Activated gamma-delta T cell treated with anti-CD3 and anti-CD28 coated beads, Interleukin-2, amount 50 U/mL, for 16 hours (primary cell): ENCODE results near the gene ATG14.
"Not testable (repeated sequence)": the region's sequence is repeated elsewhere in the genome, so short reads cannot be mapped to it uniquely, and the experiment has no call there.

Experiments used
- DNase-seq: peaks from one replicate; pipeline ENCODE4 v3.0.0-alpha.2; 2020; ENCODE audit warnings: low read depth

ATG14 gene

GRCh38 chr14:55350461-55350860 lies 61.2 kb downstream of the ATG14 start:
- no peak for DNase-seq

GRCh38 chr14:55349565-55349964 lies 62.1 kb downstream of the ATG14 start:
- DNase-seq, result no peak

GRCh38 chr14:55348766-55349453 lies 62.7 kb downstream of the ATG14 start:
- DNase-seq, result no peak

GRCh38 chr14:55347748-55348147 lies 63.9 kb downstream of the ATG14 start:
- DNase-seq, result no peak

GRCh38 chr14:55347040-55347439 lies 64.6 kb downstream of the ATG14 start:
- DNase-seq, result no peak

- not testable (repeated sequence) for DNase-seq
Measured at GRCh38 chr14:55344582-55345163, 67.0 kb downstream of the ATG14 start.

- DNase-seq, result no peak
Measured at GRCh38 chr14:55341781-55342180, 69.8 kb downstream of the ATG14 start.

- DNase-seq, result no peak
Measured at GRCh38 chr14:55340482-55340881, 71.1 kb downstream of the ATG14 start.

- DNase-seq, result peak; percentile 19
Measured at GRCh38 chr14:55339770-55340169, 71.9 kb downstream of the ATG14 start.

GRCh38 chr14:55336691-55337090 lies 74.9 kb downstream of the ATG14 start:
- no peak for DNase-seq

- no peak for DNase-seq
Measured at GRCh38 chr14:55336162-55336561, 75.5 kb downstream of the ATG14 start.

GRCh38 chr14:55333711-55334485 lies 77.7 kb downstream of the ATG14 start:
- DNase-seq, result no peak

GRCh38 chr14:55332654-55333570 lies 78.7 kb downstream of the ATG14 start:
- no peak for DNase-seq

GRCh38 chr14:55329999-55330710 lies 81.5 kb downstream of the ATG14 start:
- no peak for DNase-seq

- DNase-seq, result no peak
Measured at GRCh38 chr14:55328317-55328716, 83.3 kb downstream of the ATG14 start.

- no peak for DNase-seq
Measured at GRCh38 chr14:55327179-55327578, 84.5 kb downstream of the ATG14 start.

- no peak for DNase-seq
Measured at GRCh38 chr14:55324812-55325211, 86.8 kb downstream of the ATG14 start.

- no peak for DNase-seq
Measured at GRCh38 chr14:55323910-55324309, 87.7 kb downstream of the ATG14 start.

- no peak for DNase-seq
Measured at GRCh38 chr14:55318694-55319093, 92.9 kb downstream of the ATG14 start.

- no peak for DNase-seq
Measured at GRCh38 chr14:55317542-55318306, 93.9 kb downstream of the ATG14 start.

GRCh38 chr14:55316564-55316963 lies 95.1 kb downstream of the ATG14 start:
- no peak for DNase-seq
